ENCODE data around the gene P3H2. TPM values are rescaled to one million over a fixed set of nuclear protein-coding genes. Genes with fewer than 3 reads are reported as not detected.
"Not testable (repeated sequence)": the region's sequence is repeated elsewhere in the genome, so short reads cannot be mapped to it uniquely, and the experiment has no call there.

Gene P3H2
- total RNA-seq, 2 experiments from 2014 or later, result not detected

GRCh38 chr3:189983612-189984011 is 137.1 kb downstream of the P3H2 start:
- H3K9me3 Mint-ChIP-seq, result no peaks in the 10 kb centered on the region
- no peak overlapping the region for H3K27ac Mint-ChIP-seq
- H3K27me3 Mint-ChIP-seq, result peaks cover 16% of the 10 kb centered on the region
- no peak for DNase-seq
- H3K36me3 Mint-ChIP-seq, result no peaks in the 10 kb centered on the region
- H3K4me3 Mint-ChIP-seq, result no peak overlapping the region
- H3K4me1 Mint-ChIP-seq, result no peaks in the 10 kb centered on the region

DNA sequence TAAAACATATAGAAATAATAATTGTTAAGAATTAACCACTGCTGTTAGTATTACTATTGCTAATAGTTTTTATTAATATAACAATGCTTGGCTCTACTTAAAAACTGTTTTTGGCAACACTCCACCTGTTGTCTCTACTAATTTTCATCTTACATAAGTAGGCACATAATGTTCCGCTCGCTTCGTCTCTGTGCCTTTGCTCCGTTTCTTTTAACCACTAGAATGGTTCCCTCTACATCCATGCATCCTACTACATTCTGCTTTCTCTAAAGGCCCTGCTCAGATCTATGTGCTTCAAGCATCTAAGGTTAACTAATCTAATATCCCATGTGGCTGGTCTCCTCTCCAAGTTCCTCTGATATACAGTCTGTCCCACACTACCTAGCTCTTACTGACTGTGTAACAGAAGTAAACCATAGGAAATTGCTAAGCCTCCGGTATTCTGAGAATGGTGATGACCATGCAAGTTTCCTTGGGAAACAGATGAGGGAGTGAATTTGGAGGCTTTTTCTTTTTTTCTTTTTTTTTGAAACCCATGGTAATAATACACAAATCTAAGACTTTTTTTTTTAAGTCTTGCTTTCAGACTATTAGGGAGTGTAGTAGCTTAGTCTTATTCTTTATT is 138.3 kb downstream of the P3H2 start:
- Mint-ChIP-seq H3K9me3 (no peaks in the 10 kb centered on the region), H3K27ac (no peak overlapping the region), H3K36me3 (no peaks in the 10 kb centered on the region)

GRCh38 chr3:189981668-189982067 is 139.0 kb downstream of the P3H2 start:
- Mint-ChIP-seq H3K9me3 (no peaks in the 10 kb centered on the region), H3K27ac (no peak overlapping the region), H3K36me3 (no peaks in the 10 kb centered on the region), H3K4me1 (no peaks in the 10 kb centered on the region), H3K4me3 (no peak overlapping the region), H3K27me3 (peaks cover 29% of the 10 kb centered on the region)
- no peak for DNase-seq

More for the DNA sequence above, 138.3 kb downstream of the P3H2 start:
- no peak overlapping the region for H3K4me3 Mint-ChIP-seq
- H3K4me1 Mint-ChIP-seq, result no peaks in the 10 kb centered on the region
- no peak for DNase-seq
- H3K27me3 Mint-ChIP-seq, result peaks cover 24% of the 10 kb centered on the region

DNA sequence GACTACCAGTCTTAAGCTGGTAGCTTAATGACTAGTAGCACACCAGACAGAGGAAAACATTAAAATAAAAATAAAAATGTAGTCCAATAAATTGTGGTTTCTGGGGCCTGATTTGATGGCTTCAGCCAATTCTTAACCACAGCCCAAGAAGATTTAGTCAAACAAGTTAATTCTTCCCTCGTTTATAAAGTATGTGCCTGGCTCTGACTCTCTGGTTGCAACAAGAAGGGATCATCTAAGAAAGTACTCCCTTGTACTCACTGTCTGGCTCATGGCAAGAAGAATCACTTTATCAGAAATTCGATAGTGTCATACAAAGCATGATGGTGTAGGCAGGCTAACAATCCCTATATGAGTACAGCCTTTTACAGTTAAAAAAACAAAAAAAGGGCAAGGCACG is 141.9 kb downstream of the P3H2 start:
- Mint-ChIP-seq H3K27ac (no peak overlapping the region), H3K9me3 (peaks cover 3% of the 10 kb centered on the region), H3K36me3 (no peaks in the 10 kb centered on the region), H3K4me1 (no peaks in the 10 kb centered on the region), H3K27me3 (peaks cover 34% of the 10 kb centered on the region), H3K4me3 (no peak overlapping the region)
- no peak for DNase-seq

- H3K27ac Mint-ChIP-seq, result no peak overlapping the region
- H3K4me1 Mint-ChIP-seq, result no peaks in the 10 kb centered on the region
- H3K36me3 Mint-ChIP-seq, result no peaks in the 10 kb centered on the region
- peaks cover 3% of the 10 kb centered on the region for H3K9me3 Mint-ChIP-seq
- H3K27me3 Mint-ChIP-seq, result peaks cover 26% of the 10 kb centered on the region
- no peak overlapping the region for H3K4me3 Mint-ChIP-seq
- no peak for DNase-seq
Measured at GRCh38 chr3:189977174-189977573, 143.5 kb downstream of the P3H2 start.

DNA sequence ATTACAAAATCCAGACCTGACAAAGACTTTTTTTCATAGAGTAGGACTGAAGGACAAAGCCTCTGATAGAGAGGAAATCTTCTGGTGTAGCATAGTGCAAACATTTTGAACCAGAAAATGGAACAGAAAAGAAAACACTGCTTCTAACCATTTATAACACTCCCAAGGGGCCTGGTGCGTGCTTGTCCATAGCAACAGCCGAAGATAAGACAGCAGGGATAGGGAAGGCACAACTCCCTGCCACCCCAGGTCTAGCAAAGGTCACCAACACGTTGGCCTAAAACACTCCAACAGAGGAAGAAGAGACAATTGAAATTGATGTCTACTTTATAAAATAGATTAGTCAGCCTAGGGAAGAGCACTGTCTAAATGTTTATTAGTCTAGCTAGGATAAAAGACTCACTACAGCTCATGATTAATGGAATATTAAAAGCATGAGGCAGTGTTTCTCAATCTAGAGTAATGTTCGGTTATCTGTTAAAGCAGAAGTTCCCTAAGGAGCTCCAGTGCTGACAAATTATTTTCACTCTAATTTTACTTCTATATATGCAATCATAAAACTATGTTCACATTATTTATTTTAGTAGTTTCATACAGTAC is 145.2 kb downstream of the P3H2 start:
- Mint-ChIP-seq H3K27me3 (peaks cover 26% of the 10 kb centered on the region), H3K9me3 (peaks cover 3% of the 10 kb centered on the region), H3K36me3 (no peaks in the 10 kb centered on the region), H3K4me1 (no peaks in the 10 kb centered on the region), H3K4me3 (no peak overlapping the region), H3K27ac (no peak overlapping the region)
- no peak for DNase-seq

DNA sequence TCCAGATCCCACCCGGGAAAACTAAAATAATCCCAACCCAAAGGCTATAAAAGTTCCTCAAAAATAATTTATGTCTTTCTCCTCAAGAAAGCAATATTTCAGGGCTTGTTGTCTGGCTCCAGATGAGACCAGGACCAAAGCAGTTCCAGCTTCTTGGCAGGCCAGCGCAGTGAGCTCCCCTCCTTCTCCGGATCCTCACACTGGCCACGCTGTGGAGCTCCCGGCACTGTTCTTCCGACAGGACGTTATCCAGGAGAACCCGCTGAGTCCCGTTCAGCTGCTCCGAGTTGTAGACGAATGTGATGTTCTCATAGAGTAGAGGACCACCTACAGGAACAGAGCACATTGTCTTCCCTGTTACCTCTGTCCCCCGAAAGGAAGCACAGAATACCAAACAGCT is 146.3 kb downstream of the P3H2 start:
- no peak for DNase-seq
- no peaks in the 10 kb centered on the region for H3K4me1 Mint-ChIP-seq
- H3K36me3 Mint-ChIP-seq, result no peaks in the 10 kb centered on the region
- H3K27me3 Mint-ChIP-seq, result peaks cover 26% of the 10 kb centered on the region
- H3K27ac Mint-ChIP-seq, result no peak overlapping the region
- no peak overlapping the region for H3K4me3 Mint-ChIP-seq
- peaks cover 3% of the 10 kb centered on the region for H3K9me3 Mint-ChIP-seq

DNA sequence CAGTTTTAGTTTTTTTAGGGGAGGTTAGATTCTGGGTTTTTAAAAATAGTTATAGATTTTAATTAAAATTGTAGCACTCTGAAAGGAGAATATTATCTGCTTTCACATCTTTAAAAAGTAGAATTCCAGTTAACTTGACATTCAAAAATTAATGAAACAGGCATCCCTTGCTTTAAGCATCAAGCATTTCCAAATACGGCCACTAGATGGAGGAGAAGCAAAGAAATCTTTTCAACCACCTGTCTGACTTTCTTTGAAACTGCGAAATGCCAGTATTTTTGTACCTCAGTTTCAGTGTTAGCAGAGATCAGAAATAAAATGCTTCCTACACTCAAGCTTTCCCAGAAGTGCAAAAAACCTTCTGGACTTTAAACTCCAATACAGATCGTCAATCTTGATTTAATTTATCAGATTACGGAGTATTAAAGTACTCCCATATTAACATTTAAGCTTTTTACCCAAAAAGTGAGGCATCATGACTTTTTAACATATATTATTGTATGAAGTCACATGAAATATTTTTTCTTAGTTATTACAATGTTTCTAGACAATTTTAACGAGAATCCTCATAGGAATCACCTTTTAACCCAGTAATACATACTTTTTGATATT is 153.3 kb downstream of the P3H2 start:
- no peak overlapping the region for H3K27ac Mint-ChIP-seq
- no peak for DNase-seq
- H3K36me3 Mint-ChIP-seq, result no peaks in the 10 kb centered on the region
- no peak overlapping the region for H3K4me3 Mint-ChIP-seq
- H3K27me3 Mint-ChIP-seq, result peaks cover 6% of the 10 kb centered on the region
- peaks cover 2% of the 10 kb centered on the region for H3K4me1 Mint-ChIP-seq
- H3K9me3 Mint-ChIP-seq, result no peaks in the 10 kb centered on the region

DNA sequence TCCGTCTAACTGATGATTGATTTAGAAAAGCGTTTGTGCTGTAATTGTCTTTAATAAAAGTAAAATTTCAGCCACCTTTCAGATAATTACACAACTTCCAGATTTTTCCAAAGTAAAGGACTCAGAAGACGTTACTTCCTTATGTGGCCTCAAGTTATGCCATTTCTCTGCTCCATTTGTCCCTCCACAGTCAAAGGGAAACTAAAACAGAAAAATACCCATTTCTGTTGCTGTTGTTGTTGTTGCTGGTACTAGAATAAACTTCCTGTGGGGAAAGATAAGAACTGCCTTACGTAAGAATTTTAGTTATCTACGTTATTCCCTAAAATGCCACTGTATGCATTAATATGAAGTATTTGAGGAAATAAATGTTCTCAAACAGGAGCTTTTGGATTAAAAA is 153.9 kb downstream of the P3H2 start:
- Mint-ChIP-seq H3K4me3 (no peak overlapping the region), H3K36me3 (no peaks in the 10 kb centered on the region), H3K4me1 (peaks cover 2% of the 10 kb centered on the region), H3K27me3 (peaks cover 6% of the 10 kb centered on the region), H3K9me3 (no peaks in the 10 kb centered on the region), H3K27ac (no peak overlapping the region)
- no peak for DNase-seq

DNA sequence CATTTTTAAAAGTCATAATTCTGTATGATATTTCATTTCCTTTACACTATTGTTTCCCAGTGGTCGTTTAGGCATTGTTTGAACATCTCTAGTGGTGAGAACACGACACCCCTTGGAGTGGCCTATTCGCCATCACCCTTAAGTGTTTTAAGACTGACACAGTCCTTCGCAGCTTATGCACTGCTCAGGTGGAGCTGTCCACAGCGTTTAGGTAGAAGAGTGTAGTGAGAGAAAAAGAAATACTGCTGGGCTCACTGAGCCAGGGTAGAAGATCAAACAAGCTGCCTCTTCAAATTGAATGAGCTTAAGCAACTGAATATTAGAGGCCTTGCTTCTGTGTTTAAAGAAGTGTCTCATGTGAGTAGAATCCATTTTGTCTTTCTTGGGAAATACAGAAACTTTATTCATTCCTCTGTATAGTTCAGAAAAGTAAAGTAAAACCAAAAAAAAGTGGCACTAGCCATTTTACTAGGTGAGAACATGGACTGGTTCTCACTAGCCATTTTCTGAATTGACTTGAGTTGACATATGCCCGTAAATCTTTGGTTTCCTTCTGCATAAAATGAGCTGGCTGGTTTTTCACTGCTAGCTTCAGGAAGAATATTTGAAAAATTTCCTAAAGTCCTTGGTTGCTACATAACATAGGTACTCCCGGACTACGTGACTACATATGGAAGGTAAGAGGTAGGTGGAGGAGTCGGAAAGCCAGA is 155.9 kb downstream of the P3H2 start:
- DNase-seq, result no peak
- no peaks in the 10 kb centered on the region for H3K36me3 Mint-ChIP-seq
- H3K4me1 Mint-ChIP-seq, result peaks cover 10% of the 10 kb centered on the region
- peaks cover 11% of the 10 kb centered on the region for H3K27me3 Mint-ChIP-seq
- H3K27ac Mint-ChIP-seq, result no peak overlapping the region
- no peak overlapping the region for H3K4me3 Mint-ChIP-seq
- H3K9me3 Mint-ChIP-seq, result no peaks in the 10 kb centered on the region

DNA sequence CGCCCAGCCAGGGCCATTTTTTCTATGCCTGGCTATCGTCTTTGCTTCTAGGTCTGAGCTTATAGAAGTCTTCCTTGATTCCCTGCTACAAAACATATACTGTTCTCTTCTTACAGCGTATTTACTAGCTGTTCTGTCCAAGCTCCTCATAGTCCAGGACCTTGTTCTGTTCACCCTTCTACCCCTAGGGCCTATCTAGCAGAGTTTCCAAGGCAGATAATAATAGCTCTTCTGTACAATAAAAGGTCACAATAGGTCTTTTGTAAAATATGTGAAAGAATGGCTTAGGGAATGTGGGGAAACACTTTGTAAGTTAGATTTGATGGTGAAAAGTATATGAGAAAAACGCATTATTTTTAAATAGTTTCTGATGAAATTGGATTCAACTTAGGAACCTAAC is 158.2 kb downstream of the P3H2 start:
- H3K36me3 Mint-ChIP-seq, result no peaks in the 10 kb centered on the region
- H3K4me1 Mint-ChIP-seq, result peaks cover 10% of the 10 kb centered on the region

DNA sequence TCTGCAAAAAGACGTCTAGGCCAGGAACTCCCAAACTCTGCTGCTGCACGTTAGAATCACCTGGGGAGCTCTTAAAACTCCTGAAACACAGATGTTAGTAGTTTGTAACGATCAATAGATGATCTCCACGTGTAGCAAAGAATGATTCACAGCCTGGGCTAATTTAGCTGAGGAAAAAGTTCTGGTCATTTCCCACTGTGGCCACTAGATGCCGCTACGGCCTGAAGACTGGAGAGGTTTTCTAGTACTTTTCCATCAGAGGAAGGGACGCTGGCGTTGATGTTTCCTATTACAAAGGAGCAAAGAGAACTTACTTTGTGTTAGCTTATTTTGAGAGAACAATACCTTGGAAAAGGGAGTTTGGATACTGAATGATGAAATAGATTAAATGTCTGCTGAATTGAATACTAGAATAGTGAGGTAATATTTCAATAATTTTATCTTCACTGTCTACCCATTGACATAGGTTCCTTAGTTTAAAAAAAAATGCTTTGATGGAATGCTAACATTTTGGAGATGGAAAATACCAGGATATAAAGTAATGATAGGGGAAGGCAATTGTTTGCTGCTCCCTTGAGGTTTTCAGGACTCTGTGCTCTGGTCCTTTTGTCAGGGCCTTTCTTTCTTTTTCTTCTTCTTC is 159.1 kb downstream of the P3H2 start:
- peaks cover 8% of the 10 kb centered on the region for H3K4me1 Mint-ChIP-seq
- H3K36me3 Mint-ChIP-seq, result no peaks in the 10 kb centered on the region
- no peak overlapping the region for H3K4me3 Mint-ChIP-seq
- H3K27me3 Mint-ChIP-seq, result peaks cover 23% of the 10 kb centered on the region
- no peak overlapping the region for H3K27ac Mint-ChIP-seq
- H3K9me3 Mint-ChIP-seq, result no peaks in the 10 kb centered on the region
- DNase-seq, result peak; percentile 67

More for the DNA sequence above, 158.2 kb downstream of the P3H2 start:
- no peaks in the 10 kb centered on the region for H3K9me3 Mint-ChIP-seq
- no peak for DNase-seq
- H3K4me3 Mint-ChIP-seq, result no peak overlapping the region
- peaks cover 23% of the 10 kb centered on the region for H3K27me3 Mint-ChIP-seq
- H3K27ac Mint-ChIP-seq, result no peak overlapping the region

GRCh38 chr3:189961086-189961485 is 159.6 kb downstream of the P3H2 start:
- H3K27me3 Mint-ChIP-seq, result peaks cover 22% of the 10 kb centered on the region
- H3K36me3 Mint-ChIP-seq, H3K9me3 Mint-ChIP-seq, H3K4me3 Mint-ChIP-seq, H3K4me1 Mint-ChIP-seq, DNase-seq, H3K27ac Mint-ChIP-seq: not testable (repeated sequence)

DNA sequence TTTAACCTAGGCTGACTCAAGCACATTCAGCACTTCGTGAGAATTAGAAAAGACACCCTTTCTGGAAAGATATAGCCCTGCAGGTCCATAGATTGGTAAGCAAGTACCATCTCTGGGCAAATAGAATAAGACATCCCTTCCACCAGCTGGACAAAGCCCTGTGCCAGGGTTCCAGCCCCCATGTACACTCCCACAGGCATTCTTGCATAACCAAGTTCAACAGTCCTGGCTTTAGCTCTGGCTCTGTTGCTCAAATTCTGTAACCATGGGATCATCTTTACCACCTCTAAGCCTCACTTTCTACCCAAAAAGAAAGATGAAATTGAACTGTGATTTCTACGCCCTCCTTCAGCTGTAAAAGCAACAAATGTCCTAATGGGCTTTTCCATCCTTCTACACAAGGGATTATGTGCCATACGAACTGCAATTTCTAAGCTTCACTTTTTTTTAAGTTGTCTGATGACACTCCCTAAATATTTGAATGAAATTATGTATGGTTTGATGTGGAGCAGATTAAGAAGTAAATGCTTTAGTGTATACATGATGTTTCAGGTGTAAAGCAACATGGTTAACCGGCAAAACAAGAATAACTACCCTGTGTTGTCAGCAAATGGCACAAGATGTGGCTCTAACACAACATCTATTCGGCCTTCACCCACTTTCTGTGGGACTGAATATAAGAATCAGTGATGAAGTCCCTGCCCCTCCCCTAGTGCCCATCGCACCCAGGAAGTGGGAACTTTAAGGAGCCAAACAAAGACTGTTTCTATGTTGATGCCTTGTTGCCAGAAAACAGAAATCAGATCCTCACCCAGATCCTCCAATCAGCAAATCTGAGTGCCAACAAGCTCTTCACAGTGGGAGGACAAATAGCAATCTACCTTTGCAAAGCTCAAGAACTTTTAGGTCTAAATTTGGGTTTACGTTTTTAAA is 165.7 kb downstream of the P3H2 start:
- Mint-ChIP-seq H3K36me3 (no peaks in the 10 kb centered on the region), H3K4me3 (no peak overlapping the region), H3K4me1 (no peaks in the 10 kb centered on the region), H3K27ac (no peak overlapping the region), H3K9me3 (no peaks in the 10 kb centered on the region), H3K27me3 (peaks cover 15% of the 10 kb centered on the region)
- no peak for DNase-seq
